Sigmoid colon (tissue), 4 donors: Measurements from ENCODE around the gene KLHL12.

ENCODE experiments used
- CTCF ChIP-seq, 4 experiments: fragments of 450-650 bp in 3 of 4; fragments of 200-600 bp in 1 of 4; IDR thresholded peaks; one replicate each; pipeline ENCODE4 v1.5.1; 2016 to 2019; ENCODE audit warnings: antibody characterized with exemption in 4 of 4, mild to moderate bottlenecking in 3 of 4, moderate library complexity in 2 of 4
- EP300 ChIP-seq, 4 donors: sonication (generic); formaldehyde crosslinking; IDR thresholded peaks; one replicate each; pipeline ENCODE4 v1.6.1; 2017; ENCODE audit warnings: antibody characterized with exemption in 4 of 4

- TF ChIP-seq CTCF (IDR thresholded peaks at IDR 0.05) (no peak), EP300 (IDR thresholded peaks at IDR 0.05) (no peak)
Observed at GRCh38 chr1:202843081-202843480, 84.0 kb downstream of the KLHL12 start.
